Bronchus fibroblast of lung (primary cell): ENCODE measurements around the gene MUC6. TPM values are rescaled to one million over a fixed set of nuclear protein-coding genes. Genes with fewer than 3 reads are reported as not detected.

Experiments
- total RNA-seq: library from RNA; depleted of rRNA; stranded (reverse); fragments of >200 nt; gene quantifications from 2 replicates; pipeline ENCODE4 v1.2.3, GENCODE V29; 2015

MUC6 gene
- not detected in 2 replicates for total RNA-seq

GRCh38 chr11:1036303-1036923 is at the start of gene MUC6:
Gene MUC6 (minus strand): TSS chr11:1036718. CDS start chr11:1036655, 63 bp downstream.

GRCh38 chr11:1074244-1075221 is 38.0 kb upstream of the MUC6 start, which contains the start of gene MUC2:
Gene MUC2 (plus strand): TSS chr11:1074874.

Other genes starting within 250 kb of the MUC6 start
- 3.9 and 6.1 TPM in 2 replicates for gene CEND1, start 246.6 kb downstream of the MUC6 start, total RNA-seq
- gene SLC25A22, start 238.4 kb downstream of the MUC6 start, total RNA-seq, result 12.9 and 13.6 TPM in 2 replicates
- gene PIDD1, start 231.5 kb downstream of the MUC6 start, total RNA-seq, result 17.2 and 21.9 TPM in 2 replicates
- 679 and 752 TPM in 2 replicates for gene RPLP2, start 226.8 kb downstream of the MUC6 start, total RNA-seq
- gene PNPLA2, start 217.8 kb downstream of the MUC6 start, total RNA-seq, result 20.5 and 23.8 TPM in 2 replicates
- 3.0 and 6.1 TPM in 2 replicates for gene CRACR2B, start 208.8 kb downstream of the MUC6 start, total RNA-seq
- 585 and 606 TPM in 2 replicates for gene CD151, start 203.8 kb downstream of the MUC6 start, total RNA-seq
- 290 and 350 TPM in 2 replicates for gene POLR2L, start 194.2 kb downstream of the MUC6 start, total RNA-seq
- gene TSPAN4, start 193.9 kb downstream of the MUC6 start, total RNA-seq, result 186 and 200 TPM in 2 replicates
- 70.1 and 73.7 TPM in 2 replicates for gene CHID1, start 125.9 kb downstream of the MUC6 start, total RNA-seq
- 42.9 and 43.7 TPM in 2 replicates for gene AP2A2, start 110.8 kb downstream of the MUC6 start, total RNA-seq
- not detected in 2 replicates for gene MUC2, start 38.2 kb upstream of the MUC6 start, total RNA-seq
- not detected in 2 replicates for gene MUC5AC, start 121.2 kb upstream of the MUC6 start, total RNA-seq
- gene MUC5B, start 186.3 kb upstream of the MUC6 start, total RNA-seq, result not detected in 2 replicates